ENCODE results near the gene GPHN.
"Not testable (repeated sequence)": the region's sequence is repeated elsewhere in the genome, so short reads cannot be mapped to it uniquely, and the experiment has no call there.

GPHN gene

GRCh38 chr14:66514213-66514612 lies 6.3 kb downstream of the GPHN start:
- H3K27me3 Mint-ChIP-seq (ENCODE audit: low read depth): peaks cover 36% of the 10 kb centered on the region
- H3K9me3 Mint-ChIP-seq: no peaks in the 10 kb centered on the region
- no peaks in the 10 kb centered on the region for H3K36me3 Mint-ChIP-seq (ENCODE audit: low read depth)
- no peak overlapping the region for H3K4me3 Mint-ChIP-seq
- H3K4me1 Mint-ChIP-seq (ENCODE audit: low read depth): peaks cover 20% of the 10 kb centered on the region
- H3K27ac Mint-ChIP-seq: no peak overlapping the region

GRCh38 chr14:66530526-66530925 lies 22.6 kb downstream of the GPHN start:
- Mint-ChIP-seq H3K4me3 (no peak overlapping the region), H3K27me3 (ENCODE audit: low read depth) (no peaks in the 10 kb centered on the region), H3K9me3 (peaks cover 6% of the 10 kb centered on the region), H3K27ac (no peak overlapping the region), H3K36me3 (ENCODE audit: low read depth) (no peaks in the 10 kb centered on the region), H3K4me1 (ENCODE audit: low read depth) (peaks cover 3% of the 10 kb centered on the region)

GRCh38 chr14:66539034-66539433 lies 31.1 kb downstream of the GPHN start:
- no peak overlapping the region for H3K27ac Mint-ChIP-seq
- no peaks in the 10 kb centered on the region for H3K9me3 Mint-ChIP-seq
- no peaks in the 10 kb centered on the region for H3K27me3 Mint-ChIP-seq (ENCODE audit: low read depth)
- H3K36me3 Mint-ChIP-seq (ENCODE audit: low read depth): no peaks in the 10 kb centered on the region
- H3K4me1 Mint-ChIP-seq (ENCODE audit: low read depth): peaks cover 9% of the 10 kb centered on the region
- no peak overlapping the region for H3K4me3 Mint-ChIP-seq

DNA sequence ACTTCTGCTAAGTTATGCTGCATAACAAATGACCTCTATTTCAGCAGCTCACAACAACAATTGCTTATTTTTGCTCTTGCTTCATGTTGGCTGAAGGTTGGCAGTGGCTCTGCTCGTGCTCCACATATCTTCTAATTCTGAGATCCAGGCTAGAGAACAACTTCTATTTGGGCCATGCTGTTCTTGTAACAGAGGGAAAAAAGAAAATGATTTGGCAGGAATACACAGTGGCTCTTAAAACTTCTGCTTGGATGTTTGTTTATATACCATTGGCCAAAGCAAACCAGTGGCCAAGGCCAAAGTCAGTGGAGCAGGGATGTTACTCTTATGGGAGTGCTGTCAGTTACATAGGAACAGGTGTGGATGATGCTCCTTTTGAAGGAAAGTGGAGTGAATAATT lies 32.1 kb downstream of the GPHN start:
- Mint-ChIP-seq H3K27ac (no peak overlapping the region), H3K4me3 (no peak overlapping the region), H3K27me3 (ENCODE audit: low read depth) (no peaks in the 10 kb centered on the region), H3K9me3 (no peaks in the 10 kb centered on the region), H3K4me1 (ENCODE audit: low read depth) (peaks cover 9% of the 10 kb centered on the region), H3K36me3 (ENCODE audit: low read depth) (no peaks in the 10 kb centered on the region)

DNA sequence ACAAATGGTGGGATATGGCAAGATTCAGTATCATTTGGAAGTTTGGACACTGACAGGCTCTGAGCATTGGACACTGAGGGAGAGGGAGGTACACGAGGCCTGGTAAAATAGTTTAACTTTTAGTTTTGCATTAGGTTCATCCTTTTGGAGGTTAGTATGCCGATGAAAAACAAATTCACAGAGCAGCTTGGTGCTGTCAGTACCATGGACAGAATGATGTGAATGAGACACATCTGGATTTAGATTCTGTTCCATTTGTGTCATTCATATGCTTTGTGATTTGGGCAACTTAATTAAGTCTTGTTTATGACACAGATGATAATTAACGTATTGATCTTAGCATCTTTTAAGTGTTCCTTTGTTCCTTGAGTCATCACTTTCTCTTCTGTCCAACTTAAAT lies 33.7 kb downstream of the GPHN start:
- H3K27ac Mint-ChIP-seq: no peak overlapping the region
- H3K4me3 Mint-ChIP-seq: no peak overlapping the region
- no peaks in the 10 kb centered on the region for H3K27me3 Mint-ChIP-seq (ENCODE audit: low read depth)
- no peaks in the 10 kb centered on the region for H3K36me3 Mint-ChIP-seq (ENCODE audit: low read depth)
- no peaks in the 10 kb centered on the region for H3K9me3 Mint-ChIP-seq
- peaks cover 7% of the 10 kb centered on the region for H3K4me1 Mint-ChIP-seq (ENCODE audit: low read depth)

- H3K9me3 Mint-ChIP-seq: no peaks in the 10 kb centered on the region
- peaks cover 4% of the 10 kb centered on the region for H3K4me1 Mint-ChIP-seq (ENCODE audit: low read depth)
- H3K27me3 Mint-ChIP-seq (ENCODE audit: low read depth): no peaks in the 10 kb centered on the region
- no peak overlapping the region for H3K4me3 Mint-ChIP-seq
- no peaks in the 10 kb centered on the region for H3K36me3 Mint-ChIP-seq (ENCODE audit: low read depth)
- H3K27ac Mint-ChIP-seq: no peak overlapping the region
Observed at GRCh38 chr14:66543996-66544395, 36.0 kb downstream of the GPHN start.

- not testable (repeated sequence) for H3K36me3 Mint-ChIP-seq (ENCODE audit: low read depth); H3K4me1 Mint-ChIP-seq (ENCODE audit: low read depth); H3K9me3 Mint-ChIP-seq; H3K4me3 Mint-ChIP-seq; H3K27ac Mint-ChIP-seq; H3K27me3 Mint-ChIP-seq (ENCODE audit: low read depth)
Observed at GRCh38 chr14:66545191-66545590, 37.2 kb downstream of the GPHN start.

- not testable (repeated sequence) for H3K4me3 Mint-ChIP-seq; H3K9me3 Mint-ChIP-seq; H3K4me1 Mint-ChIP-seq (ENCODE audit: low read depth); H3K27ac Mint-ChIP-seq; H3K36me3 Mint-ChIP-seq (ENCODE audit: low read depth); H3K27me3 Mint-ChIP-seq (ENCODE audit: low read depth)
Observed at GRCh38 chr14:66545751-66546150, 37.8 kb downstream of the GPHN start.

DNA sequence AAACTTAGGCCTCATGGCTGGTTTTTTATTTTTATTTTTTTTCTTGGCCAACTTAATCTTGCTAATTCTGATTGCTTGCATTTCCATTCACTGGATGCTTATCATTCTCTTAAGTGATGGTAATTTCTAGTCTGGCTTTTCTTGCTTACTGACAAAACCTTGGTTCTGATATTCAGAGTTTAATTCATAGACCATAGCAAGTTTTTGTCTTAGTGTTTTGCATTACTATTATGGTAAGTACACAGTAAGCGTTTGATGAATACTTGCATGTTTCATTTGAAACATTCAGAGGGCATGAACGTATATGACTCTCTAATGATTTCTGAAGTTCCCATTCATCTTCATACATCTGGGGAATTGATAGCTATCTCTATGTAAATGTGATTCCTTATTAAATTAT lies 55.8 kb downstream of the GPHN start:
- Mint-ChIP-seq H3K27me3 (ENCODE audit: low read depth) (no peaks in the 10 kb centered on the region), H3K36me3 (ENCODE audit: low read depth) (no peaks in the 10 kb centered on the region), H3K4me1 (ENCODE audit: low read depth) (no peaks in the 10 kb centered on the region), H3K4me3 (no peak overlapping the region), H3K9me3 (no peaks in the 10 kb centered on the region), H3K27ac (no peak overlapping the region)

- Mint-ChIP-seq H3K36me3 (ENCODE audit: low read depth) (no peaks in the 10 kb centered on the region), H3K4me1 (ENCODE audit: low read depth) (no peaks in the 10 kb centered on the region), H3K27ac (no peak overlapping the region), H3K4me3 (no peak overlapping the region), H3K9me3 (peaks cover 15% of the 10 kb centered on the region), H3K27me3 (ENCODE audit: low read depth) (no peaks in the 10 kb centered on the region)
Observed at GRCh38 chr14:66568220-66568619, 60.3 kb downstream of the GPHN start.

DNA sequence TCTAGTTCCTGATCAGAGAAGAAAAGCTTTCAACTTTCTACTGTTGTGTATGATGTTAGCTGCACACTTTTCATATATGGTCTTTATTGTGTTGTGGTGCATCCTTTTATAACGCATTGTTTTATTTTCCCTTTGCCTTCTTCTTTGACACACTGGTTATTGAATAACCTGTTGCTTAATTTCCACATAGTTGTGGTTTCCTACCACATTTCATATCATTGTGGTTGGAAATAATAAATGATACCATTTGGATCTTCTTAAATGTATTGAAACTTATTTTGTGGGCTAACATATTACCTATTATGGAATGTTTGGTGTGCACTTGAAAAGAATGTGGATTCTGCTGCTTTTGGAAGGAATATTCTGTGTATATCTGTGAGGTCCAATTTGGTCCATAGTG lies 64.9 kb downstream of the GPHN start:
- no peak overlapping the region for H3K27ac Mint-ChIP-seq
- H3K4me1 Mint-ChIP-seq (ENCODE audit: low read depth): no peaks in the 10 kb centered on the region
- no peaks in the 10 kb centered on the region for H3K36me3 Mint-ChIP-seq (ENCODE audit: low read depth)

GRCh38 chr14:66575014-66575413 lies 67.1 kb downstream of the GPHN start:
- H3K27me3 Mint-ChIP-seq (ENCODE audit: low read depth): no peaks in the 10 kb centered on the region
- H3K4me1 Mint-ChIP-seq (ENCODE audit: low read depth): no peaks in the 10 kb centered on the region
- H3K36me3 Mint-ChIP-seq (ENCODE audit: low read depth): no peaks in the 10 kb centered on the region
- H3K4me3 Mint-ChIP-seq: no peak overlapping the region
- peaks cover 52% of the 10 kb centered on the region for H3K9me3 Mint-ChIP-seq
- no peak overlapping the region for H3K27ac Mint-ChIP-seq

More for the DNA sequence above, 64.9 kb downstream of the GPHN start:
- peaks cover 39% of the 10 kb centered on the region for H3K9me3 Mint-ChIP-seq
- no peaks in the 10 kb centered on the region for H3K27me3 Mint-ChIP-seq (ENCODE audit: low read depth)
- H3K4me3 Mint-ChIP-seq: no peak overlapping the region

DNA sequence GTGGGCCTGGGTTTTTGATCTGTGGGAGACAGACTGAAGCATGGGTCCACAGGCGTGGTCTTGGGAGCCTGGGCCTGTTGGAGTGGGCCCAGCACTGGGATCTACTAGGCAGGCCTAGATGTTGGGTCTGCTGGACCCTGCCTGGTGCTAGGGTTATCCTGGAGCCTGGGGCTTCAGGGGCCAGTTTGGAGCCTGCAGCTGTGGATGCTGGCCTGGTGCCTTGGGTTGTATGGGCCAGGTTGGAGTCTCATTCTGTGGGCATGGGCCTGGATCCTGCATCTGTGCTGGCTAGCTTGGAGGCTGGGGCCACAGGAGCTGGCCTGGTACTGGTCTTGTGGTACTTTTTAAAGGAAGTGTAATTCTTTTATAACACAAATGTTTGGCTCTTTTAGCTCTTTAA lies 68.0 kb downstream of the GPHN start:
- no peak overlapping the region for H3K4me3 Mint-ChIP-seq
- H3K9me3 Mint-ChIP-seq: peaks cover 56% of the 10 kb centered on the region
- no peaks in the 10 kb centered on the region for H3K4me1 Mint-ChIP-seq (ENCODE audit: low read depth)
- no peaks in the 10 kb centered on the region for H3K27me3 Mint-ChIP-seq (ENCODE audit: low read depth)
- no peaks in the 10 kb centered on the region for H3K36me3 Mint-ChIP-seq (ENCODE audit: low read depth)
- no peak overlapping the region for H3K27ac Mint-ChIP-seq

GRCh38 chr14:66587753-66588152 lies 79.8 kb downstream of the GPHN start:
- not testable (repeated sequence) for H3K27me3 Mint-ChIP-seq (ENCODE audit: low read depth); H3K4me1 Mint-ChIP-seq (ENCODE audit: low read depth); H3K27ac Mint-ChIP-seq; H3K36me3 Mint-ChIP-seq (ENCODE audit: low read depth); H3K4me3 Mint-ChIP-seq
- peaks cover 57% of the 10 kb centered on the region for H3K9me3 Mint-ChIP-seq

DNA sequence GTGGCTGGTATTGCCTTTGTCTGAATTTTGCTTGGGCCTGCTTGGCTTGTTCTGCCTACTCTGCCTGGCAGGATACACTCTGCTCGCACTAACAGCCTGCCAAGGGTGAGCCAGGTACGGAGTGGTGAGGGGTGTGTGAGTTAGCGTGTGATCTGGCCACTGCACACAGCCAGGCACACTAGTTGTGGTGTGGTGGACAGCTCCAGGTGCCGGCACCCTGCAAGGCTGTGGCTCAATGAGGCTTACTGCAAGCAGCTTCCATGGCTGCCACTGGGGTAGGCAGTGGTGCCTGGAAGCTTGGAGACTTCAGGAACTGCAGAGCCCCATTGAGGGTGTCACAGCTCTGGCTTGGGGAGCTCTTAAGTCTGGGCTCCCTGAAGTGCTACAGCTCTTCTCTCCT lies 87.4 kb downstream of the GPHN start:
- Mint-ChIP-seq H3K27ac (no peak overlapping the region), H3K4me3 (no peak overlapping the region), H3K4me1 (ENCODE audit: low read depth) (no peaks in the 10 kb centered on the region), H3K27me3 (ENCODE audit: low read depth) (no peaks in the 10 kb centered on the region), H3K36me3 (ENCODE audit: low read depth) (no peaks in the 10 kb centered on the region), H3K9me3 (peaks cover 33% of the 10 kb centered on the region)

GRCh38 chr14:66596241-66596985 lies 88.5 kb downstream of the GPHN start:
- Mint-ChIP-seq H3K9me3 (peaks cover 31% of the 10 kb centered on the region), H3K4me1 (ENCODE audit: low read depth) (no peaks in the 10 kb centered on the region), H3K27ac (no peak overlapping the region), H3K4me3 (no peak overlapping the region), H3K27me3 (ENCODE audit: low read depth) (no peaks in the 10 kb centered on the region), H3K36me3 (ENCODE audit: low read depth) (no peaks in the 10 kb centered on the region)
